K562 (cell line): ENCODE data around the gene TLN1. TPM values are rescaled to one million over a fixed set of nuclear protein-coding genes. Genes with fewer than 3 reads are reported as not detected.

Experiments used
- ATAC-seq: fragments of 200-7000 bp; cut with Tn5 transposase; 3 replicates; pipeline ENCODE4 v1.9.1; 2020; ENCODE audit warnings: moderate library complexity
- BruUV-seq: library from RNA; stranded (reverse); fragments of 400-500 nt; replicated peaks from 2 replicates; lab custom pipeline; 2021; lab: Mats Ljungman, UMichigan
- CTCF ChIA-PET: fragments of 300-600 bp; formaldehyde crosslinking; extraction: SDS; loops from one replicate; lab custom pipeline; 2021; ENCODE audit warnings: low intra/inter-chr PET ratio; lab: Yijun Ruan, JAX
- POLR2A ChIA-PET: fragments of 300-600, 350-650 bp; sonication (Branson Sonifier 250); formaldehyde crosslinking; extraction: SDS; loops from one replicate; lab custom pipeline; 2021; ENCODE audit warnings: antibody characterized with exemption, inconsistent platforms; lab: Yijun Ruan, JAX
- DNase-seq, 4 experiments: peaks; one replicate each; pipeline versions ENCODE4 v3.0.0 to v3.0.0-alpha.2; 2011 to 2018; ENCODE audit warnings: low spot score in 3 of 4, mixed read lengths in 3 of 4; ENCODE audit errors: extremely low read depth in 1 of 4
- FAIRE-seq: peaks from 2 replicates; lab custom pipeline; 2011; peaks lifted over from hg19 to GRCh38; lab: Jason Lieb, UNC
- H2AFZ ChIP-seq: 2 replicates; pipeline ENCODE4 v1.6.0; 2011; ENCODE audit warnings: low read depth, low read length, control low read depth, inconsistent platforms
- H3K27ac ChIP-seq: fragments of 200-600 bp; 3 replicates; pipeline ENCODE4 v1.8.0; 2011; ENCODE audit warnings: low read depth, mild to moderate bottlenecking, control low read depth, inconsistent platforms, low read length, moderate library complexity, mixed read lengths; ENCODE audit errors: extremely low read depth
- H3K27me3 ChIP-seq, 2 experiments: fragments of 300-600 bp in 1 of 2; 2 replicates in 1 of 2; 3 replicates in 1 of 2; pipeline versions ENCODE4 v1.6.0 to v1.8.0; 2011; ENCODE audit warnings: inconsistent platforms in 2 of 2, low read length in 2 of 2, mild to moderate bottlenecking in 1 of 2, mixed read lengths in 1 of 2, moderate library complexity in 1 of 2; ENCODE audit not compliant: control insufficient read depth in 2 of 2, insufficient read depth in 2 of 2
- H3K36me3 ChIP-seq: fragments of 300-600 bp; 3 replicates; pipeline ENCODE4 v1.8.0; 2011; ENCODE audit warnings: mild to moderate bottlenecking, low read length, inconsistent platforms; ENCODE audit not compliant: control insufficient read depth, insufficient read depth
- H3K4me1 ChIP-seq, 2 experiments: fragments of 200-600 bp in 1 of 2; replicated peaks in 1 of 2; 2 replicates in 1 of 2; 3 replicates in 1 of 2; pipeline versions ENCODE4 v1.5.1 to v1.8.0; 2011; ENCODE audit warnings: inconsistent platforms in 2 of 2, low read length in 2 of 2, mild to moderate bottlenecking in 1 of 2, mixed read lengths in 1 of 2, moderate library complexity in 1 of 2; ENCODE audit not compliant: control insufficient read depth in 2 of 2, insufficient read depth in 2 of 2
- H3K4me2 ChIP-seq: 2 replicates; pipeline ENCODE4 v1.6.1; 2011; ENCODE audit warnings: low read length, control low read depth, inconsistent platforms, mixed read lengths; ENCODE audit not compliant: insufficient read depth
- H3K4me3 ChIP-seq: fragments of 200-600 bp; sonication (generic), shearing (Covaris generic); 2 replicates; pipeline ENCODE4 v1.5.1; 2016; ENCODE audit warnings: control low read depth, inconsistent platforms
- H3K79me2 ChIP-seq: fragments of 200-600 bp; 3 replicates; pipeline ENCODE4 v1.8.0; 2011; ENCODE audit warnings: low read length, inconsistent platforms; ENCODE audit not compliant: control insufficient read depth, insufficient read depth
- H3K9ac ChIP-seq, 2 experiments: 2 replicates each; pipeline versions ENCODE4 v1.6.0 to v1.6.1; 2011; ENCODE audit warnings: low read depth in 2 of 2, low read length in 2 of 2, control low read depth in 1 of 2, inconsistent platforms in 1 of 2, mild to moderate bottlenecking in 1 of 2, mixed read lengths in 1 of 2; ENCODE audit not compliant: insufficient read depth in 1 of 2
- H3K9me1 ChIP-seq: one replicate; pipeline ENCODE4 v1.6.0; 2011; ENCODE audit warnings: inconsistent platforms, mild to moderate bottlenecking, low read length, moderate library complexity; ENCODE audit not compliant: control insufficient read depth, insufficient read depth
- H3K9me3 ChIP-seq: replicated peaks from 2 replicates; pipeline ENCODE4 v1.5.1; 2011; ENCODE audit warnings: low read depth, low read length, inconsistent platforms; ENCODE audit not compliant: control insufficient read depth, insufficient read depth
- H4K20me1 ChIP-seq: replicated peaks from 2 replicates; pipeline ENCODE4 v1.6.1; 2011; ENCODE audit warnings: low read length, inconsistent platforms, mixed read lengths; ENCODE audit not compliant: control insufficient read depth, insufficient read depth
- CCNT2 ChIP-seq: IDR thresholded peaks from 2 replicates; pipeline ENCODE4 v1.6.1; 2011; ENCODE audit warnings: borderline replicate concordance, low read depth, mild to moderate bottlenecking, moderate library complexity, mixed read lengths, low read length; ENCODE audit not compliant: insufficient read length; ENCODE audit errors: extremely low read depth
- ESRRB ChIP-seq: fragments of 250-450 bp; sonication (Bioruptor Pico); IDR thresholded peaks from 2 replicates; pipeline ENCODE4 v1.5.0; 2020; ENCODE audit warnings: mild to moderate bottlenecking, moderate library complexity, borderline replicate concordance
- HNRNPLL ChIP-seq: fragments of 200-400 bp; formaldehyde crosslinking; IDR thresholded peaks from 2 replicates; pipeline ENCODE4 v1.6.1; 2017; ENCODE audit warnings: low read length, low read depth, mild to moderate bottlenecking; ENCODE audit not compliant: poor library complexity, severe bottlenecking
- MAZ ChIP-seq, 2 experiments: fragments of 450-650 bp in 1 of 2; sonication (generic) in 1 of 2; formaldehyde crosslinking; IDR thresholded peaks in 1 of 2; conservative IDR thresholded peaks in 1 of 2; 2 replicates each; pipeline versions ENCODE4 v1.4.0 to v1.5.0; 2020; ENCODE audit warnings: mild to moderate bottlenecking in 1 of 2, missing genetic modification reagents in 1 of 2
- MCM7 ChIP-seq, 2 experiments: fragments of 450-650 bp; IDR thresholded peaks; 2 replicates each; pipeline ENCODE4 v1.6.1; 2016 to 2018
- NR1H2 ChIP-seq: sonication (generic); formaldehyde crosslinking; IDR thresholded peaks from 2 replicates; pipeline ENCODE4 v1.4.0; 2020; ENCODE audit warnings: mild to moderate bottlenecking, missing genetic modification reagents
- PCBP1 ChIP-seq: fragments of 200-400 bp; formaldehyde crosslinking; IDR thresholded peaks from 2 replicates; pipeline ENCODE4 v1.6.1; 2018; ENCODE audit warnings: mild to moderate bottlenecking, low read depth, low read length; ENCODE audit not compliant: poor library complexity, severe bottlenecking
- SMARCA4 ChIP-seq: fragments of 450-650 bp; IDR thresholded peaks from 2 replicates; pipeline ENCODE4 v1.6.1; 2016
- U2AF2 ChIP-seq: fragments of 200-400 bp; formaldehyde crosslinking; optimal IDR thresholded peaks from 2 replicates; pipeline ENCODE3; 2017; ENCODE audit warnings: low read depth, mild to moderate bottlenecking, low read length
- WGBS: fragments of 100-300 bp; shearing (Covaris generic); methylation state at CpG from one replicate; pipeline ENCODE4 v1.1.6; 2016; ENCODE audit warnings: low coverage, mixed read lengths; ENCODE audit not compliant: insufficient coverage; ENCODE audit errors: missing lambda C conversion rate; 5-methylcytosine and 5-hydroxymethylcytosine counted together
- in situ Hi-C: fragments of 300-500 bp; cut with MboI; formaldehyde crosslinking; loops from 4 replicates; pipeline ENCODE4 v1.15.0; 2018; ENCODE audit warnings: inconsistent platforms, mixed read lengths
- intact Hi-C: fragments of 100-400 bp; cut with micrococcal nuclease; formaldehyde crosslinking; loops from 2 replicates; pipeline ENCODE4 v1.14.2; 2022
- polyA plus RNA-seq, 8 experiments: library from polyadenylated mRNA; depleted of rRNA in 4 of 8; stranded (reverse) in 5 of 8; unstranded in 3 of 8; fragments of >200 nt; fragmentation: Nextera tagmentation in 2 of 8; fragmentation: Illumina TruSeq in 1 of 8; extraction: Ambion mirVana in 2 of 8; extraction: Trizol in 1 of 8; gene quantifications; 2 replicates each; pipeline versions ENCODE4 v1.2.1 to v1.2.3, GENCODE V29; 2011 to 2014; ENCODE audit warnings: inconsistent platforms in 1 of 8, missing spikeins in 1 of 8
- total RNA-seq, 7 experiments: library from RNA; depleted of rRNA in 6 of 7; stranded (reverse); fragments of >200 nt in 6 of 7; fragmentation: Illumina TruSeq in 2 of 7; extraction: Trizol in 2 of 7; gene quantifications; 2 replicates each; pipeline versions ENCODE4 v1.2.1 to v1.2.3, GENCODE V29; 2011 to 2021; ENCODE audit warnings: low replicate concordance in 1 of 7
- TF ChIP-seq, protein P1 (sequence below): fragments of 450-650 bp; IDR thresholded peaks from 2 replicates; pipeline ENCODE4 v1.6.1; 2016
- TF ChIP-seq, protein P2 (sequence below): fragments of 450-650 bp; formaldehyde crosslinking; IDR thresholded peaks from 2 replicates; pipeline ENCODE4 v1.4.0; 2020; ENCODE audit warnings: mild to moderate bottlenecking

The TLN1 gene
- total and polyA plus RNA-seq, 9 of the 15 experiments (the other 6 are each of a cell fraction or from before 2014, with no cell fraction given) = 3.6 to 240 (median 54.8) TPM

DNA sequence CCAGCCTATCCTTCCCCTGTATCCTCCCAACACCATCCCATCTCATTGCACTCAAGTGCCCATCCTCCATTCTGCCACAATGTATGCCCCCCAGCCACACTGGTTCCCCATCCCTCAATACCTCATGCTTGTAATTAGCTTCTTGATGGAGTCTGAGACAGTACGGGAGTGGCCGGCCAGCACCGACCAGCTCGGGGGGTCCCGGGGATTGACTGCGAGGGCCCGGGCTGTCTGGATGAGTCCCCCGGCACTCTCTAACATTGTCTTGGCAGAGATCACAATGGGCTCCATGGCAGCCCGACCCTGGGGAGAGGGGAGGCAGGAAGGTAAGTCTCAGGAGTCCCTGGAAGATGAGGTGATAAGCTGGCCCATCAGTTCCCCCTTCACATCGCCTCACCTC is 25.0 kb downstream of the TLN1 start:
- no peak for FAIRE-seq
- Histone ChIP-seq H3K4me2 (no peak overlapping the region), H3K27ac (no peak overlapping the region), H3K79me2 (no peaks in the 10 kb centered on the region), H3K9me3 (no peaks in the 10 kb centered on the region), H3K36me3 (peaks cover 92% of the 10 kb centered on the region), H3K4me1 (no peaks in the 10 kb centered on the region), H3K27me3 (no peaks in the 10 kb centered on the region), H3K4me3 (no peak overlapping the region), H3K9me1 (peaks cover 3% of the 10 kb centered on the region), H3K9ac (no peak overlapping the region), H4K20me1 (no peaks in the 10 kb centered on the region), H2AFZ (no peak overlapping the region)
- no TSS peak for BruUV-seq
- in situ Hi-C loops (no loop called here), intact Hi-C loops (no loop called here)
- POLR2A ChIA-PET = interaction anchor here (1.3 to 1.8 kb wide), 4 partner anchors 10 to 15 kb away, joined by 3 to 8 read pairs (median 4); no protein-coding TSS in a partner anchor
- CTCF ChIA-PET = no interaction called here
- 96% methylated on average over 9 of the region's 10 CpGs for WGBS
- DNase-seq = no peak
- ATAC-seq = no peak
- no peak for TF ChIP-seq SMARCA4
- TF ChIP-seq NR1H2 (CRISPR knock-in tag) = no peak
- no peak for TF ChIP-seq ESRRB (CRISPR knock-in tag)
- TF ChIP-seq MAZ (CRISPR knock-in tag; conservative IDR thresholded peaks at IDR 0.05 in 1 of 2, IDR thresholded peaks at IDR 0.05 in 1 of 2) = no peak
- no peak for TF ChIP-seq CCNT2
- TF ChIP-seq PCBP1 = no peak
- TF ChIP-seq, protein P1, sequence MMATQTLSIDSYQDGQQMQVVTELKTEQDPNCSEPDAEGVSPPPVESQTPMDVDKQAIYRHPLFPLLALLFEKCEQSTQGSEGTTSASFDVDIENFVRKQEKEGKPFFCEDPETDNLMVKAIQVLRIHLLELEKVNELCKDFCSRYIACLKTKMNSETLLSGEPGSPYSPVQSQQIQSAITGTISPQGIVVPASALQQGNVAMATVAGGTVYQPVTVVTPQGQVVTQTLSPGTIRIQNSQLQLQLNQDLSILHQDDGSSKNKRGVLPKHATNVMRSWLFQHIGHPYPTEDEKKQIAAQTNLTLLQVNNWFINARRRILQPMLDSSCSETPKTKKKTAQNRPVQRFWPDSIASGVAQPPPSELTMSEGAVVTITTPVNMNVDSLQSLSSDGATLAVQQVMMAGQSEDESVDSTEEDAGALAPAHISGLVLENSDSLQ = no peak
- no peak for TF ChIP-seq U2AF2
- TF ChIP-seq HNRNPLL = no peak
- no peak for TF ChIP-seq MCM7 (IDR thresholded peaks at IDR 0.05)
- TF ChIP-seq, protein P2, sequence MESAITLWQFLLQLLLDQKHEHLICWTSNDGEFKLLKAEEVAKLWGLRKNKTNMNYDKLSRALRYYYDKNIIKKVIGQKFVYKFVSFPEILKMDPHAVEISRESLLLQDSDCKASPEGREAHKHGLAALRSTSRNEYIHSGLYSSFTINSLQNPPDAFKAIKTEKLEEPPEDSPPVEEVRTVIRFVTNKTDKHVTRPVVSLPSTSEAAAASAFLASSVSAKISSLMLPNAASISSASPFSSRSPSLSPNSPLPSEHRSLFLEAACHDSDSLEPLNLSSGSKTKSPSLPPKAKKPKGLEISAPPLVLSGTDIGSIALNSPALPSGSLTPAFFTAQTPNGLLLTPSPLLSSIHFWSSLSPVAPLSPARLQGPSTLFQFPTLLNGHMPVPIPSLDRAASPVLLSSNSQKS = no peak
